Ovary (tissue), 3 donors: ENCODE data around the gene ILDR2.

ENCODE experiments used
- CTCF ChIP-seq, 3 donors: fragments of 450-650 bp in 2 of 3; fragments of 200-600 bp in 1 of 3; IDR thresholded peaks; one replicate each; pipeline versions ENCODE4 v1.5.1 to v1.8.0; 2016 to 2022; ENCODE audit warnings: antibody characterized with exemption in 3 of 3, mild to moderate bottlenecking in 1 of 3
- EP300 ChIP-seq: sonication (generic); formaldehyde crosslinking; IDR thresholded peaks from one replicate; pipeline ENCODE4 v1.6.1; 2017; ENCODE audit warnings: antibody characterized with exemption
- POLR2A ChIP-seq: fragments of 450-650 bp; IDR thresholded peaks from one replicate; pipeline ENCODE4 v1.6.1; 2017; ENCODE audit warnings: antibody characterized with exemption, mild to moderate bottlenecking, moderate library complexity
- donor health status: DM: no; HTN: no; CAD: no.

- no peak for TF ChIP-seq EP300
- no peak for TF ChIP-seq CTCF (IDR thresholded peaks at IDR 0.05)
- no peak for TF ChIP-seq POLR2A
Measured at GRCh38 chr1:166902279-166902678, 73.1 kb downstream of the ILDR2 start.
